ENCODE results near the gene SULT4A1. TPM values are rescaled to one million over a fixed set of nuclear protein-coding genes. Genes with fewer than 3 reads are reported as not detected.

The SULT4A1 gene
- total RNA-seq, 1 experiment from 2014 or later, result 15.0 TPM

DNA sequence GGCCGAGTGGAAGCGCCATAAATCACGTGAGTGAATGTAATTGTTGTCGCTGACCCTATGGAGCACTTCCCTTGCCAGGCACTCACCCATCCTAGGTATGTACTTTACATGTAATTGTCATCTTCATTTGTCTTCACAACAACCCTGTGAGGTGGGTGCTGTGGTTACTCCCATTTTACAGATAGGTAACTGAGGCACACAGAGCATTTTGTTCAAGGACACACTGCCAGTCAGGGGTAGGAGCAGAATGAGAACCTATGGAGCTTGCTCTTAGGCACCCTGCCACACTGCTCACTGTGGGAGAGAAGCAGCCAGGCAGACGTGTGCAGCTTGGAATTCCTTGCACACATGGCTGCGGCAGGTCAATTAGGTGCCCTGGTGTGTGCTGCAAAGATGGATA, 49.4 kb downstream of the SULT4A1 start:
- no peak overlapping the region for H2AK5ac ChIP-seq (ENCODE audit: insufficient read length, low read length)
- H2BK20ac ChIP-seq (ENCODE audit: low read depth, low read length, poor library complexity, severe bottlenecking), result no peak overlapping the region
- Mint-ChIP-seq H3K4me1 (peaks cover 20 to 22% of the 10 kb centered on the region in 2 experiments), H3K27ac (peak overlapping the region in 2 of 3 experiments; percentile 55 to 92; a peak in 3 of 7 replicates), H3K9me3 (no peaks in the 10 kb centered on the region), H3K36me3 (ENCODE audit: insufficient read depth in 1 of 3, low read depth in 3 of 3) (peaks cover 0 to 6% (median 0%) of the 10 kb centered on the region in 3 experiments; a peak in 4 of 7 replicates), H3K4me3 (peak overlapping the region; percentile 84 to 91), H3K27me3 (ENCODE audit: low read depth) (no peaks in the 10 kb centered on the region)
- no peak overlapping the region for H2BK5ac ChIP-seq (ENCODE audit: insufficient read length, low read length)
- H3K79me1 ChIP-seq (ENCODE audit: insufficient read depth, low read depth, low read length, poor library complexity, severe bottlenecking), result no peaks in the 10 kb centered on the region
- H2AFZ ChIP-seq (ENCODE audit: low read length), result no peak overlapping the region
- no peak overlapping the region for H3K23ac ChIP-seq (ENCODE audit: insufficient read length, low read depth, low read length)
- H3K27ac ChIP-seq (ENCODE audit: insufficient read length, low read depth, low read length), result no peak overlapping the region
- TF ChIP-seq, protein P1, sequence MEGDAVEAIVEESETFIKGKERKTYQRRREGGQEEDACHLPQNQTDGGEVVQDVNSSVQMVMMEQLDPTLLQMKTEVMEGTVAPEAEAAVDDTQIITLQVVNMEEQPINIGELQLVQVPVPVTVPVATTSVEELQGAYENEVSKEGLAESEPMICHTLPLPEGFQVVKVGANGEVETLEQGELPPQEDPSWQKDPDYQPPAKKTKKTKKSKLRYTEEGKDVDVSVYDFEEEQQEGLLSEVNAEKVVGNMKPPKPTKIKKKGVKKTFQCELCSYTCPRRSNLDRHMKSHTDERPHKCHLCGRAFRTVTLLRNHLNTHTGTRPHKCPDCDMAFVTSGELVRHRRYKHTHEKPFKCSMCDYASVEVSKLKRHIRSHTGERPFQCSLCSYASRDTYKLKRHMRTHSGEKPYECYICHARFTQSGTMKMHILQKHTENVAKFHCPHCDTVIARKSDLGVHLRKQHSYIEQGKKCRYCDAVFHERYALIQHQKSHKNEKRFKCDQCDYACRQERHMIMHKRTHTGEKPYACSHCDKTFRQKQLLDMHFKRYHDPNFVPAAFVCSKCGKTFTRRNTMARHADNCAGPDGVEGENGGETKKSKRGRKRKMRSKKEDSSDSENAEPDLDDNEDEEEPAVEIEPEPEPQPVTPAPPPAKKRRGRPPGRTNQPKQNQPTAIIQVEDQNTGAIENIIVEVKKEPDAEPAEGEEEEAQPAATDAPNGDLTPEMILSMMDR (conservative IDR thresholded peaks at IDR 0.05), result no peak
- H2BK120ac ChIP-seq (ENCODE audit: low read depth, low read length, poor library complexity, severe bottlenecking), result no peak overlapping the region
- no peak overlapping the region for H3T11ph ChIP-seq (ENCODE audit: low read length)
- H3K23me2 ChIP-seq (ENCODE audit: insufficient read length, low read depth, low read length, poor library complexity, severe bottlenecking), result peaks cover 13% of the 10 kb centered on the region
- H3K18ac ChIP-seq (ENCODE audit: insufficient read length, low read depth, low read length), result peak overlapping the region; percentile 16
- H3K14ac ChIP-seq (ENCODE audit: insufficient read depth, low read length), result no peak overlapping the region
- H3K27me3 ChIP-seq (ENCODE audit: insufficient read depth, low read length), result no peaks in the 10 kb centered on the region
- peak overlapping the region; percentile 81 for H3K9ac ChIP-seq (ENCODE audit: extremely low read depth, insufficient read length, low read length)
- H3K9me3 ChIP-seq (ENCODE audit: control insufficient read depth, low read depth, low read length), result no peaks in the 10 kb centered on the region
- no peaks in the 10 kb centered on the region for H4K20me1 ChIP-seq (ENCODE audit: control insufficient read depth, insufficient read depth, insufficient read length)
- WGBS (ENCODE audit: extremely low coverage, insufficient read length, low lambda C conversion rate), result no CpG with 5 or more reads among the region's 6 CpGs
- H2BK15ac ChIP-seq (ENCODE audit: low read depth, low read length), result no peak overlapping the region
- no peaks in the 10 kb centered on the region for H3K79me2 ChIP-seq (ENCODE audit: insufficient read depth, low read length)
- no peak overlapping the region for H4K91ac ChIP-seq (ENCODE audit: insufficient read length, low read depth, low read length)
- no peak overlapping the region for H4K8ac ChIP-seq (replicated peaks; ENCODE audit: insufficient read length, low read depth, low read length)
- H3K4me2 ChIP-seq (ENCODE audit: insufficient read depth, insufficient read length, low read length), result peak overlapping the region; percentile 89
- DNase-seq, result no peak
- peak overlapping the region; percentile 7 for H4K5ac ChIP-seq (ENCODE audit: insufficient read length, low read depth, low read length)
- no peak overlapping the region for H2BK12ac ChIP-seq (ENCODE audit: insufficient read length, low read depth, low read length)
- no peak overlapping the region for H3K4ac ChIP-seq (ENCODE audit: low read depth, low read length)
- no peak overlapping the region for H3K56ac ChIP-seq (ENCODE audit: insufficient read length, low read depth, low read length)
- H3K4me1 ChIP-seq (ENCODE audit: insufficient read depth, low read length), result no peaks in the 10 kb centered on the region; the same call in 1 of the 2 replicates

All from H9 (cell line).